GM19043 (cell line): ENCODE measurements around the gene REPS2.

Experiments
- ATAC-seq: cut with Tn5 transposase; IDR thresholded peaks from one replicate; pipeline ENCODE4 v1.9.1; 2021; ENCODE audit warnings: low read depth; ENCODE audit not compliant: unreplicated experiment

Gene REPS2

GRCh38 chrX:17187136-17187756 is 240.8 kb downstream of the REPS2 start:
- ATAC-seq = no peak

- no peak for ATAC-seq
These were observed 245.6 kb downstream of the REPS2 start for GRCh38 chrX:17192106-17192505.
